ENCODE measurements around the gene AFAP1L2. TPM values are rescaled to one million over a fixed set of nuclear protein-coding genes. Genes with fewer than 3 reads are reported as not detected.

AFAP1L2 gene
- total and polyA plus RNA-seq, 7 donors, result 2.5 to 26.0 (median 7.9) TPM

DNA sequence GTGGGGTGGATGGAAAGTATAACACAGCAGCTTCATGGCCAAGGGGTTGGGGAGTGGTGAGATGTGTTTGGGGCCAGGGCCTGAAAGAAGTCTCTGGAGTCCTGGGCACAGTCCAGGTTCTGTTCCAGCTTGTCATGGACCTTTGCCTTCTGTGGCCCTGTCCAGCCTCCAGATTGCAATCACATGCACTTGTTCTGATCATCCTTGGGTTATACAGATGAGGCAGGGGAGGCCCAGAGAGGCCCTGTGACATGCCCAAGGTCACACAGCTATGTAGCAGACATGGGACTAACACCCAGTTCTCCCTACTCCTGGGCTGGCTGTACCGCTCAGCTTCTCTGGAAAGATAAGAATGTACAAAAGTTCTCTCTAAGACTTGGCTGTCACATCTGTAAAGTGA, 153.6 kb downstream of the AFAP1L2 start:
- Histone ChIP-seq H3K4me1 (no peaks in the 10 kb centered on the region), H3K36me3 (no peaks in the 10 kb centered on the region), H3K27ac (no peak overlapping the region), H3K4me3 (no peak overlapping the region), H3K27me3 (peaks cover 0 to 3% (median 0%) of the 10 kb centered on the region in 3 donors), H3K9me3 (no peaks in the 10 kb centered on the region)
- WGBS, 2 donors, result 96 to 97% methylated on average over 1 of the region's 1 CpG
- no peak for DNase-seq
- intact Hi-C loops (cut with DNase I), result no loop called here
- TF ChIP-seq, protein P1, sequence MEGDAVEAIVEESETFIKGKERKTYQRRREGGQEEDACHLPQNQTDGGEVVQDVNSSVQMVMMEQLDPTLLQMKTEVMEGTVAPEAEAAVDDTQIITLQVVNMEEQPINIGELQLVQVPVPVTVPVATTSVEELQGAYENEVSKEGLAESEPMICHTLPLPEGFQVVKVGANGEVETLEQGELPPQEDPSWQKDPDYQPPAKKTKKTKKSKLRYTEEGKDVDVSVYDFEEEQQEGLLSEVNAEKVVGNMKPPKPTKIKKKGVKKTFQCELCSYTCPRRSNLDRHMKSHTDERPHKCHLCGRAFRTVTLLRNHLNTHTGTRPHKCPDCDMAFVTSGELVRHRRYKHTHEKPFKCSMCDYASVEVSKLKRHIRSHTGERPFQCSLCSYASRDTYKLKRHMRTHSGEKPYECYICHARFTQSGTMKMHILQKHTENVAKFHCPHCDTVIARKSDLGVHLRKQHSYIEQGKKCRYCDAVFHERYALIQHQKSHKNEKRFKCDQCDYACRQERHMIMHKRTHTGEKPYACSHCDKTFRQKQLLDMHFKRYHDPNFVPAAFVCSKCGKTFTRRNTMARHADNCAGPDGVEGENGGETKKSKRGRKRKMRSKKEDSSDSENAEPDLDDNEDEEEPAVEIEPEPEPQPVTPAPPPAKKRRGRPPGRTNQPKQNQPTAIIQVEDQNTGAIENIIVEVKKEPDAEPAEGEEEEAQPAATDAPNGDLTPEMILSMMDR (IDR thresholded peaks at IDR 0.05), result no peak
- TF ChIP-seq POLR2AphosphoS5 (IDR thresholded peaks at IDR 0.05), result no peak

DNA sequence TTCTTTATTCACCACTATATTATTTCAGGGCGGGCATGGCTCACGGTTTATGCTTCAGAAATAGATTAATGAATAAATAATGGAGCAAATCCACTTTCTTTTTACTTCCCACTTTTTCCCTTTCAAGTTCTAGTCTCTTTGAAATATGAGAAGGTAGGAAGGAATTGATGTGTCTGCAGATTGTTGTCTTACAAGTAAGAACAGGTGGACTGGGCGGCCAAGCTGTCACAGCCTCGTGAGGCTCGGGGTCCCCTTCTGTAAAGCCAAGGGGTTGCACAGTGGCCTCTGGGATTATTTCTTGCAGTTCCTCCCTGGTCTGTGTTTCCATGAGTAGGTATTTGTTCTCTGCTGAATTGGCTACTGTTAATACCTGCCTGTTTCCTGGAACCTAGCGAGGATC, 154.1 kb downstream of the AFAP1L2 start:
- WGBS, 2 donors, result 82 to 90% methylated on average over 6 of the region's 6 CpGs
- Histone ChIP-seq H3K9me3 (no peaks in the 10 kb centered on the region), H3K4me1 (no peaks in the 10 kb centered on the region), H3K36me3 (no peaks in the 10 kb centered on the region), H3K27me3 (peaks cover 0 to 3% (median 0%) of the 10 kb centered on the region in 3 donors), H3K27ac (no peak overlapping the region), H3K4me3 (no peak overlapping the region)
- no peak for DNase-seq
- intact Hi-C loops (cut with DNase I), result no loop called here
- TF ChIP-seq EP300 (IDR thresholded peaks at IDR 0.05), result no peak
- no peak for TF ChIP-seq POLR2A (IDR thresholded peaks at IDR 0.05)
- TF ChIP-seq, protein P1 (IDR thresholded peaks at IDR 0.05), result no peak
- TF ChIP-seq POLR2AphosphoS5 (IDR thresholded peaks at IDR 0.05), result no peak

DNA sequence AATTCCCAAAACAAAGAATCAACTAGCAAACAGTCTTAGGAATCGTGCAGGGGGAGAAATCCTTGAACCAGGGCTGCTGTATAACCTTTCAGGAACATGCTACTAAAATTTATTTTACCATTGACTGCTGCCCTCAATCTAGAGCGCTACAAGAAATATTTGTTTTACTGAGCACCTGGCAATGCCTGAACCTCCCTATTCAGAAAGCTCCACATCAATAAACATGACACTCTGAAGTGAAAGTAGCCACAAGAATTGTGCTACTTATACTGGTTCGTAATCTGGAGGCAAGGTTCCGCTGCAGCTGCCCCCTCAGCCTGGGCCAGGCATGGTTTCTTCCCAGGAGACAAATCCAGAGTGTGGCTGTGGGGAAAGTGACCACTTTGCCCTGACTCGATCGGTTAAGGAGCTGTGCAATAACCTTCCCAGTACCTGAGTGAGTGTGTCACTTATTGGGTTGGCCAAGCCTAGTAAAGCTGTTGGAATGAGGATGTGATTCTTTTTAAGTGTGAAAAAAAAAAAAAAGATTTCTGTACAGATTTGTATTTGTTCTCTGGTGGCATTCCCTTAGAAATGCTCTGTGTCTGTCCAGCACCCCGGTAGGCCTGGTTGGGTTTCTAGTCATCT, 157.5 kb downstream of the AFAP1L2 start:
- no peak overlapping the region for H3K27ac ChIP-seq
- H3K9me3 ChIP-seq, result no peaks in the 10 kb centered on the region
- H3K36me3 ChIP-seq, result no peaks in the 10 kb centered on the region
- TF ChIP-seq POLR2A (IDR thresholded peaks at IDR 0.05) (no peak), EP300 (IDR thresholded peaks at IDR 0.05) (no peak), POLR2AphosphoS5 (IDR thresholded peaks at IDR 0.05) (no peak)
- TF ChIP-seq, protein P1 (IDR thresholded peaks at IDR 0.05), result no peak
- H3K4me3 ChIP-seq, result no peak overlapping the region
- H3K27me3 ChIP-seq, result peaks cover 0 to 22% (median 3%) of the 10 kb centered on the region in 3 donors
- 13 to 67% methylated on average over 7 of the region's 7 CpGs for WGBS, 2 donors
- intact Hi-C loops (cut with DNase I), result no loop called here
- DNase-seq, result no peak
- no peaks in the 10 kb centered on the region for H3K4me1 ChIP-seq

DNA sequence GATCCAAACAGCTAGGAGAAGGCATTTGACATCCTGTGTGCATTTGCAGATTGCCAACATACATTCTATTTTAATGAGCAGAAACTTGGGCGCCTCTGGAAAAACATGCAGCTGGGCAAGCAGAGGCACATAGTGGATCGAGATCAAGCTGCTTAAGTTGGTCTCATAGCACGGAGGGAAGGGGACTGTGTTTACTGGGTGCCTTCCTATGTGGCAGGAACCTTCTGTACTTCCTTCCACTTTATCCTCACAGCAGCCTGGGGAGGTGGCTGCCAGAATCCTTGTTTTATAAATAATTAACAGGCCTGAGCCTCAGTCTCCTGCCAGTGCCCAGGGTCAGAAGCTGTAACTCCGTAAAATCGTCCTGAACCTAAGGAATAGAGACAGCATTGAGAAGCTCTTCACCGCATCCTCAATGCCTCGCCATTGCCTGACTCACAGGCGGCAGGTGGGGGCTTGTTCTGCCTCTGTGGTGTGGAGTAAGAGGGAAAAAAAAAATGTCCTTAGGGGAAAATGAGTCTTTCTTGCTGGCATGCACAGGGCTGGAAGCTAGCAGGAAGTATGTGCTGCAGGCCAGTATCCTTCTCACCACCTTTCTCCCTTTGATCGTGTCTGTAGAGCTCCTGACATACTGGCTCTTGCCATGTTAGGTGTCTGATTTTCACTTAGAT, 159.0 kb downstream of the AFAP1L2 start:
- Histone ChIP-seq H3K4me1 (no peaks in the 10 kb centered on the region), H3K27ac (no peak overlapping the region), H3K27me3 (peaks cover under 1 to 34% (median 3%) of the 10 kb centered on the region in 3 donors), H3K36me3 (no peaks in the 10 kb centered on the region), H3K4me3 (no peak overlapping the region), H3K9me3 (no peaks in the 10 kb centered on the region)
- TF ChIP-seq, protein P1 (IDR thresholded peaks at IDR 0.05), result no peak
- TF ChIP-seq POLR2A (IDR thresholded peaks at IDR 0.05) (no peak), EP300 (IDR thresholded peaks at IDR 0.05) (no peak), POLR2AphosphoS5 (IDR thresholded peaks at IDR 0.05) (no peak)
- 19 to 53% methylated on average over 9 of the region's 9 CpGs for WGBS, 2 donors
- intact Hi-C loops (cut with DNase I), result no loop called here
- DNase-seq, result no peak

Small RNAs within 50 kb of the gene (small RNA-seq; reads per million reads assigned to genes)
- gene RN7SL384P, result 0 reads per million in 3 donors

Other genes with a start within 250 kb of the AFAP1L2 start
- 10 to 100 TPM; 17.6 to 27.1 (median 23.9) TPM for gene CCDC186, start 230.3 kb downstream of the AFAP1L2 start, total RNA-seq
- 10 to 100 TPM in 1 of 3 donors, 1 to 10 TPM in 2; 9.6 to 16.0 (median 9.9) TPM for gene CCDC186, start 230.3 kb downstream of the AFAP1L2 start, polyA plus RNA-seq
- under 1 TPM in 3 of 4 donors, not detected in 1; under 0.01 to 0.28 (median 0.16) TPM for gene TDRD1, start 225.1 kb downstream of the AFAP1L2 start, total RNA-seq
- under 1 TPM in 1 of 3 donors, not detected in 2; 0.17 TPM for gene TDRD1, start 225.1 kb downstream of the AFAP1L2 start, polyA plus RNA-seq
- gene VWA2, start 165.2 kb downstream of the AFAP1L2 start, total RNA-seq, result under 1 TPM in 2 of 4 donors, not detected in 2; 0.36 to 0.55 TPM
- 1 to 10 TPM in 1 of 3 donors, under 1 TPM in 1, not detected in 1; 0.23 to 1.3 TPM for gene VWA2, start 165.2 kb downstream of the AFAP1L2 start, polyA plus RNA-seq